GM21529 (cell line): Measurements from ENCODE around the gene PLEKHA4.
"Not testable (repeated sequence)": the region's sequence is repeated elsewhere in the genome, so short reads cannot be mapped to it uniquely, and the experiment has no call there.

Experiments used
- ATAC-seq: cut with Tn5 transposase; IDR thresholded peaks from one replicate; pipeline ENCODE4 v1.9.1; 2021; ENCODE audit not compliant: unreplicated experiment

The PLEKHA4 gene

DNA sequence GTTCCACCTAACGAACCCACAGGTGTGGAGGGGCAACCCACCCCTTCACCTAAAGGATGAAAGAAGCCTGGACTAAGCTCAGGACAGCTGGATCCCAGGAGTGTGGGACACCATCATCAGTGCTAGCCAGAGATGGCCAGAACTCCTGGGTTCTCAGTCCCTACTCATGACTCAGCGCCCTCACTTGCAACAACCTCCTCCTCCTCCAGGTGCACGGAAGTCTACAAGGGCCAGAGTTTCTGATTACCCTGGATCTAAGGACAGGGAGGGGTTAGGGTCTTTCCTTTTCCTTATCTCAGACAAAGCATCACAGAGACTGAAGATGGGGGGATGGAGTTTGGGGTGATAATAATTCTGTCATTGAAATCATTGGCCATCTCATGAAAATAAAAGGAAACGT is 22.1 kb upstream of the PLEKHA4 start:
- no peak for ATAC-seq

DNA sequence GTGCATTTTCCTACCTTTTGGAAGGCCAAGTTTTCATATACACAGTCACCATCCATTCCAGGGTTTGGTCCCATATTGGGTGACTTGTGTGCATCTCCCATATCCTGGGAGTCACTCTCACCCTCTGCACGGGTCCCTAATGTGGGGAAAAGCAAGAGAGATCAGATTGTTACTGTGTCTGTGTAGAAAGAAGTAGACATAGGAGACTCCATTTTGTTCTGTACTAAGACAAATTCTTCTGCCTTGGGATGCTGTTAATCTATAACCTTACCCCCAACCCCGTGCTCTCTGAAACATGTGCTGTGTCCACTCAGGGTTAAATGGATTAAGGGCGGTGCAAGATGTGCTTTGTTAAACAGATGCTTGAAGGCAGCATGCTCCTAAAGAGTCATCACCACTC is 21.1 kb upstream of the PLEKHA4 start:
- not testable (repeated sequence) for ATAC-seq

DNA sequence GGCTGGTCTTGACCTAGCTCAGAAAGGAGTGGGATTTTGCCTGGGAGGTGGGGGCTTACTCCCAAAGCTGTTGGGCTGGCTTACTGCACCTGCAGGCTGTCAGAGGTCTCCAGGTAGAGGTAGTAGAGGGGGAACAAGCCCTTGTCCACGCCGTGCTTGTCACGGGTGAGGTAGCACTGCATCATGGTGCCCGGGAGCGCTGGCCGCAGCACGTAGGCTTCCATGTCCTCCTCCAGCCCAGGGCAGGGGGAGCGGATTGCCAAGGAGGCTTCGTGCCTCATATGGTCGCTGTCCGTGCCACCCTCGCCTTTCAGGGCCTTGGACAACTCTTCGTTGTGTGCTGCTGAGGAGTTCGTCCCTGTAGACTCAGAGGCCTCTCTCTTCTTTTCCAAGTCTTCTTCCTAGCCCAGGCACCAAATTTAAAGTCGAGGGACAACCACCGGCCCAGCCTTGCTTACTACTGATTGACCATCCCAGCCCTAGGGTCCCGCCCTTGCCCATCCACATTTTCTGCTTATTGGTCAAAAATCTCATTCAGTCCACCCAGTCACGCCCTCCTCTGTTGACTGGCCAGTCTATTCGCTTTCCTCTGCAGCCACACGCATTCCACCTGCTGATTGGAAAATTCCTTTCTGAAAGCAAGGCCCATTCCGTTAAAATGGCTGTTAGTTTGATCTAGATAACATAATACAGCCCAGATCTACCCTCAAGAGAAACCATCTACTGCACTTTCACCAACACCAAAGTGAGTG is 19.6 kb upstream of the PLEKHA4 start:
- ATAC-seq = no peak

DNA sequence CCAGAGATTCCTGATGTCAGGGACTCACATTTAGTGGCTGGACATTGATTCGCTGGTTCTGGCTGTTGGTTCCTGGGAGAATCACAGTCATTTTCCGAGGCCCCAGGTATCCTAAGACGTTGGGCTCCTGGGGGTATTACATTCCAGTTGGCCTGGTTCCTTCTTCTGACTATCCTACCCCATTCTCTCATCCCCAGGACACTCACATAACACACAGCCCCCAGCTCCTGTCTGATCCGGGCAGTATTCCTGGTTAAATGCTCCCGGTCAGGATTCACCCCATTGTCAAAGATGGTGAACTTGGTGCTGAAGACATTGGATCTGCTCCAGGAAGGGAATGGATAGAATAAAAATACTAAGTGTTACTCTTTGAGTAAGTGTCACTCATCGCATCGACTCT is 15.3 kb upstream of the PLEKHA4 start:
- no peak for ATAC-seq

DNA sequence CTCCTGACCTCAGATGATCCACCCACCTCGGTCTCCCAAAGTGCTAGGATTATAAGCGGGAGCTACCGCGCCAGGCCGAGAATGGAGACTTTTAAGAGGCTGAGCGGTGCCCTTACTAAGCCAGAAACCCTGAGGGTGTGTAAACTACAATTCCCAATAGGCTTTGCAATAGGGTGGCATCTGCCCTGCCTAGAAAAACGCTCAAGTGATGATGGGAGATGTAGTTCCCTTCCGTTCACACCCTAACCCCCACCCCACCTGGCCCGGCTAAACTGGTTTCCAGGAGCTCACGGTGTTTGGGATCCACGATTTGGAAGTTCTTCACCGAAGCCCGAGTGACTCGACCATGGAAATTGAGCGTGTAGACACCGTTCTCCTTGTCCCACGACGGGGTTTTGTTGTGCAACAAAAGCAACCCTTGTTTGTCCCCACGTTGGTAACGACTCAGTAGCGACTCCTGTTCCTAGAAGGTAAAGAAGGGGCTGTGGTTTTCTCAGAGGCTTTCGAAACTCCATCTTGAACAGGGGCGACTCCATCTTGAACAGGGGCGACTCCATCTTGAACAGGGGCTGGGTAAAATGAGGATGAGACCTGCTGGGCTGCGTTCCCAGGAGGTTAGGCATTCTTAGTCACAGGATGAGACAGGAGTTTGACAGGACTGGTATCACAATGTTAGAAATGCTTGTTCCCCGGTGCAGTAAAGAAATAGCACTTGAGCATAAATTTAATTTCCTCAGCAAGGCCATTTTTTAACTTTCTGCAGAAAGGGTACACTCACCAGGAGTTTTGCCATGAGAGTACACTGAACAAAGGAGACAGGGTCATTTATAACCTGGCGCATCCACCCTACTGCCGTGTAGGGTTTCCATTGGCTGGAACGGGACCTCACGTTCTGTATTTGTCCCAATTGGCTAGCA is 13.6 kb upstream of the PLEKHA4 start:
- no peak for ATAC-seq

DNA sequence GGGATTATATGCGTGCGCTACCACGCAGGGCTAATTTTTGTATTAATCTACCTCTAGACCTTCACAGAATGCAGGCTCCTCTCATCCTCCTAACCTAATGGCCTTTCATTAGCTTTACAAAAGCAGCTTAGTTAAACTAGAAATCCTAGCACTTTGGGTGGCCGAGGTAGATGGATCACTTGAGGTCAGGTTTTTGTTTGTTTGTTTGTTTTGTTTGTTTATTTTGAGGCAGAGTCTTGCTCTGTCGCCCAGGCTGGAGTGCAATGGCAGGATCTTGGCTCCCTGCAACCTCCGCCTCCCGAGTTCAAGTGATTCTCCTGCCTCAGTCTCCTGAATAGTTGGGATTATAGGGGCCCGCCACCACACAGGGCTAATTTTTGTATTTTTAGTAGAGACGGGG is 11.3 kb upstream of the PLEKHA4 start:
- not testable (repeated sequence) for ATAC-seq

DNA sequence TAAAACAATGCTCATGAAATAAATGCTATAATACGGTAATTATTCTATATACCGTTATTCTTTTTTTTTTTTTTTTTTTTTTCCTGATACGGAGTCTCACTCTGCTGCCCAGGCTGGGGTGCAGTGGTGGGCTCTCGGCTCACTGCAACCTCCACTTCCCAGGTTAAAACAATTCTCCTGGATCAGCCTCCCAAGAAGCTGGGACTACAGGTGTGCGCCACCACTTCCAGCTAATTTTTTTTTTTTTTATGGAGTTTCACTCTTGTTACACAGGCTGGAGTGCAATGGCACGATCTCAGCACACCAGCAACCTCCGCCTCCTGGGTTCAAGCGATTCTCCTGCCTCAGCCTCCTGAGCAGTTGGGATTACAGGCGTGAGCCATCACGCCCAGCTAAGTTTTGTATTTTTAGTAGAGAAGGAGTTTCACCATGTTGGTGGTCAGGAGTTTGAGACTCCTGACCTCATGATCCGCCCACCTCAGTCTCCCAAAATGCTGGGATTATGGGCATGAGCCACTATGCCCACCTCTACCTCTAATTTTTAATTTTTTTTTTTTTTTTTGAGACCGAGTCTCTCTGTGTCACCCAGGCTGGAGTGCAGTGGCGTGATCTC is 10.7 kb upstream of the PLEKHA4 start:
- no peak for ATAC-seq

DNA sequence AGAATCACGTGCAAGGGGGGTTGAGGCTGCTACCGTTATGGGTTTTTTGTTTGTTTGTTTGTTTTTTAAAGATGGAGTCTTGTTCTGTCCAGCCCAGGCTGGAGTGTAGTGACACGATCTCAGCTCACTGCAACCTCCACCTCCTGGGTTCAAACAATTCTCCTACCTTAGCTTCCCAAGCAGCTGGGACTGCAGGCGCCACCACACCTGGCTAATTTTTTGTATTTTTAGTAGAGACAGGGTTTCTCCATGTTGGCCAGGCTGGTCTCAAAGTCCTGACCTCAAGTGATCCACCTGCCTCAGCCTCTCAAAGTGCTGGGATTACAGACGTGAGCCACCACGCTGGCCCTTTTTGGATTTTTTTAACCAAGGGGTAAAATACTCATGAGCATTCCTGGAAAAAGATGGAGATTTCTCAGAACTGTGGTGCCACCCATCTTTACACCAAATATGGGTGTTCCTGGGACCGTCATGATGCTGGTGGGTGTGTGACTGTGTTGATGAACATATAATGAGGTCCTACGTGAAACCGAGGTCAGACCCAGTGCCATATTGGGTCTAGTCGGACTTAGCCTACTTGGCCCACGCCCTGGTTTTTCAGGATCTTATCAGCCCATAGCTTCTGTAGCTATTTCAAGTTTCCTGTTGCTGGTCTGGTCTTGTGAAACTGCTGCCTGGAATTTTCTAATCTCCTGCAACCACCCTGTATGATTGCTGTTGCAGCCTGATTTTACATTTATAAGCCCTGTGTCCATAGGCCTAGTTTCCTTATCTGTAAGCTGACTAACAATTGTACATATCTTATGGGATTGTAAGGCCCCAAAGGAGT is 10.0 kb upstream of the PLEKHA4 start:
- ATAC-seq = no peak

DNA sequence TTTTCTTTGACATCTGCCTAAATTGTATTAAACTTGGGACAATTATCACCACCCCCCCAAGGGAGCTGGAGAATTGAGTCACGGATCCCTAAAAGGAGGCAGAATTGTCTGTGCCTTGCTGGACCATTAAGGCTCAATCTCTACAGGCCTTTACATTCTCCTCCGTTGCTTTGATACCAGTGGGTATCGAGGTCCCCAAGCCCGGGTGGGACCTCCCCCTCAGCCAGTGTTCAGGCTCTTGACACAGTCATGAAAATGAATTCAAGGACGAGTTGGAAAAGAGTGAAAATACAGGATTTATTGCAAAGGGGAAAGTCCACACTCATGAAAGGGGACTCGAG is 9.4 kb upstream of the PLEKHA4 start:
- ATAC-seq = no peak

DNA sequence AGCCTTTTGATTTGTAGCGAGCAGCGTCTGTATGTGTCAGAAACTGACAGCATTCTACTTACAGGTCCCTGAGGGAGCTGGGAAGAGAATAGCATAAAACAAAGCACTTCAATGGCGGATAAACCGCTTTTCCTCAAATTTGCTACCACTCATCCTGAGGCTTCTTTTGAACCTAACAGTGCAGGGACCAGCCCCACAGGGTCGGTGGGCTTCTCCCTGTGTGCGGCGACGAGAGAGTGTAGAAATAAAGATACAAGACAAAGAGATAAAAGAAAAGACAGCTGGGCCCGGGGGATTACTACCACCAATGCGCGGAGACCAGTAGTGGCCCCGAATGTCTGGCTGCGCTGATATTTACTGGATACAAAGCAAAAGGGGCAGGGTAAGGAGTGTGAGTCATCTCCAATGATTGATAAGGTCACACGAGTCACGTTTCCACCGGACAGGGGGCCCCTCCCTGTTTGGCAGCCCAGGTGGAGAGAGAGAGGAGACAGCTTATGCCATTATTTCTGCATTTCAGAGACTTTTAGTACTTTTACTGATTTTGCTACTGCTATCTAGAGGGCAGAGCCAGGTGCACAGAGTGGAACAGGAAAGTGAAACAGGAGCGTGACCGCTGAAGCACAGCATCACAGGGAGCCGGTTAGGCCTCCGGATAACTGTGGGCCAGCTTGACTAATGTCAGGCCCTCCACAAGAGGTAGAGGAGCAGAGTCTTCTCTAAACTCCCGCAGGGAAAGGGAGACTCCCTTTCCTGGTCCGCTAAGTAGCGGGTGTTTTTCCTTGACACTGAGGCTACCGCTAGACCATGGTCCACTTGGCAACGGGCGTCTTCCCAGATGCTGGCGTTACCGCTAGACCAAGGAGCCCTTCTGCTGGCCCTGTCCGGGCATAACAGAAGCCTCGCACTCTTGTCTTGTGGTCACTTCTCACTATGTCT is 7.9 kb upstream of the PLEKHA4 start:
- ATAC-seq = not testable (repeated sequence)

DNA sequence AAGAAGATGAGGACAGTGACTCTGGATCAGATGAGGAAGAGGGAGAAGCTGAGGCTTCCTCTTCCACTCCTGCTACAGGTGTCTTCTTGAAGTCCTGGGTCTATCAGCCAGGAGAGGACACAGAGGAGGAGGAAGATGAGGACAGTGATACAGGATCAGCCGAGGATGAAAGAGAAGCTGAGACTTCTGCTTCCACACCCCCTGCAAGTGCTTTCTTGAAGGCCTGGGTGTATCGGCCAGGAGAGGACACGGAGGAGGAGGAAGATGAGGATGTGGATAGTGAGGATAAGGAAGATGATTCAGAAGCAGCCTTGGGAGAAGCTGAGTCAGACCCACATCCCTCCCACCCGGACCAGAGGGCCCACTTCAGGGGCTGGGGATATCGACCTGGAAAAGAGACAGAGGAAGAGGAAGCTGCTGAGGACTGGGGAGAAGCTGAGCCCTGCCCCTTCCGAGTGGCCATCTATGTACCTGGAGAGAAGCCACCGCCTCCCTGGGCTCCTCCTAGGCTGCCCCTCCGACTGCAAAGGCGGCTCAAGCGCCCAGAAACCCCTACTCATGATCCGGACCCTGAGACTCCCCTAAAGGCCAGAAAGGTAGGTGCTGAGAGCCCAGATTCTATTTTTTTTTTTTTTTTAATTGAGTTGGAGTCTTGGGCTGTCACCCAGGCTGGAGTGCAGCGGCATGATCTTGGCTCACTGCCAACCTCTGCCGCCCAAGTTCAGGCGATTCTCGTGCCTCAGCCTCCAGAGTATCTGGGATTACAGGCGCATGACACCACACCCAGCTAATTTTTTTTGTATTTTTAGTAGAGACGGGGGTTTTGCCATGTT is 6.1 kb upstream of the PLEKHA4 start:
- no peak for ATAC-seq

DNA sequence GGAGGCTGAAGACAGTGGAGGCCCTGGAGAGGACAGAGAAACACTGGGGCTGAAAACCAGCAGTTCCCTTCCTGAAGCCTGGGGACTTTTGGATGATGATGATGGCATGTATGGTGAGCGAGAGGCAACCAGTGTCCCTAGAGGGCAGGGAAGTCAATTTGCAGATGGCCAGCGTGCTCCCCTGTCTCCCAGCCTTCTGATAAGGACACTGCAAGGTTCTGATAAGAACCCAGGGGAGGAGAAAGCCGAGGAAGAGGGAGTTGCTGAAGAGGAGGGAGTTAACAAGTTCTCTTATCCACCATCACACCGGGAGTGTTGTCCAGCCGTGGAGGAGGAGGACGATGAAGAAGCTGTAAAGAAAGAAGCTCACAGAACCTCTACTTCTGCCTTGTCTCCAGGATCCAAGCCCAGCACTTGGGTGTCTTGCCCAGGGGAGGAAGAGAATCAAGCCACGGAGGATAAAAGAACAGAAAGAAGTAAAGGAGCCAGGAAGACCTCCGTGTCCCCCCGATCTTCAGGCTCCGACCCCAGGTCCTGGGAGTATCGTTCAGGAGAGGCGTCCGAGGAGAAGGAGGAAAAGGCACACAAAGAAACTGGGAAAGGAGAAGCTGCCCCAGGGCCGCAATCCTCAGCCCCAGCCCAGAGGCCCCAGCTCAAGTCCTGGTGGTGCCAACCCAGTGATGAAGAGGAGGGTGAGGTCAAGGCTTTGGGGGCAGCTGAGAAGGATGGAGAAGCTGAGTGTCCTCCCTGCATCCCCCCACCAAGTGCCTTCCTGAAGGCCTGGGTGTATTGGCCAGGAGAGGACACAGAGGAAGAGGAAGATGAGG is 5.3 kb upstream of the PLEKHA4 start:
- ATAC-seq = no peak

DNA sequence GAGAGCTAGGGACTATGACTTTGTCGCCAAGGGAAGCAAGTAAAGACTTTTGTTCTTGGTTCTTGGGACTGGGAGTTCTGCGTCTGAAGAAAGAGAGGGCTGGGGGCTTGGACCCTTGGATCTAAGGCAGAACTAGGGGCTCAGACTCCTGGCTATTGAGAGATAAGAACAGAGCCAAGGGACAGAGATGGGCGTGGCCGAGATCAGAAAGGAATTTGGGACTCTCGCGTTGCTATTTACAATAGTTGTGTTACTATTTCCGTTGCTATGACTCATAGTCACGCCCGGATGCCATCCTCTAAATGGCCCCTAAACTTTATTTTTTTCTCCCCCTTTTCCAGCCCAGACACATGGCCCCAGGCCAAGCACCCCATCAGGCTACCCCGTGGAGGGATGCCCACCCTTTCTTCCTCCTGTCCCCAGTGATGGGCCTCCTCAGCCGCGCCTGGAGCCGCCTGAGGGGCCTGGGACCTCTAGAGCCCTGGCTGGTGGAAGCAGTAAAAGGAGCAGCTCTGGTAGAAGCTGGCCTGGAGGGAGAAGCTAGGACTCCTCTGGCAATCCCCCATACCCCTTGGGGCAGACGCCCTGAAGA is 4.6 kb upstream of the PLEKHA4 start:
- ATAC-seq = no peak

DNA sequence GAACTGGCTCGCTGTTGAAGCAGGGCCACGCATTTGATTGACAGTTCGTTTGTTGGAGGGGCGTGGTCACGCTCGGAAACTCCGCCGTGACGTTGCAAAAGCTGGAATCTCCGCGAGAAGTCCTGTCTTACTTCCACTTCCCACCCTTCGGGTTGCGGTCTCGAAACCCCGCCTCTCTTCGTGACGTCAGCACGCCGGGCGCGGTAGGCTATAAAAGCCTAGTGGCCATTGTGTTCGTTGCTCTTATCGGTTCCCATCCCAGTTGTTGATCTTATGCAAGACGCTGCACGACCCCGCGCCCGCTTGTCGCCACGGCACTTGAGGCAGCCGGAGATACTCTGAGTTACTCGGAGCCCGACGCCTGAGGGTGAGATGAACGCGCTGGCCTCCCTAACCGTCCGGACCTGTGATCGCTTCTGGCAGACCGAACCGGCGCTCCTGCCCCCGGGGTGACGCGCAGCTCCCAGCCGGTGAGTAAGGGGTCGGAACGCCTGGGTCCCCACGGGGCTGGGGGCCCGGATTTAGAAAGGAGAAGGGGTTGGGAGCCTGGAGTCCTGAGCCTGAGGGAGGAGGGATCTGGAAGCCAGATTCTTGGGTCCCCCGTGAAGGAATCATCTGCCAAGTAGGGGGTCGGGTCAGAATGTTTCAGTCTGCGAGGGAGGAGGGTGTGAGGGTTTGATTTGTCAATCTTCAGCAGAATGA is 3.9 kb upstream of the PLEKHA4 start, which contains the start of gene PPP1R15A:
Gene PPP1R15A (plus strand): TSS at position 240 of the 702 bp plus-strand sequence. CDS start 813 bp downstream, outside the sequence.
- ATAC-seq = no peak

DNA sequence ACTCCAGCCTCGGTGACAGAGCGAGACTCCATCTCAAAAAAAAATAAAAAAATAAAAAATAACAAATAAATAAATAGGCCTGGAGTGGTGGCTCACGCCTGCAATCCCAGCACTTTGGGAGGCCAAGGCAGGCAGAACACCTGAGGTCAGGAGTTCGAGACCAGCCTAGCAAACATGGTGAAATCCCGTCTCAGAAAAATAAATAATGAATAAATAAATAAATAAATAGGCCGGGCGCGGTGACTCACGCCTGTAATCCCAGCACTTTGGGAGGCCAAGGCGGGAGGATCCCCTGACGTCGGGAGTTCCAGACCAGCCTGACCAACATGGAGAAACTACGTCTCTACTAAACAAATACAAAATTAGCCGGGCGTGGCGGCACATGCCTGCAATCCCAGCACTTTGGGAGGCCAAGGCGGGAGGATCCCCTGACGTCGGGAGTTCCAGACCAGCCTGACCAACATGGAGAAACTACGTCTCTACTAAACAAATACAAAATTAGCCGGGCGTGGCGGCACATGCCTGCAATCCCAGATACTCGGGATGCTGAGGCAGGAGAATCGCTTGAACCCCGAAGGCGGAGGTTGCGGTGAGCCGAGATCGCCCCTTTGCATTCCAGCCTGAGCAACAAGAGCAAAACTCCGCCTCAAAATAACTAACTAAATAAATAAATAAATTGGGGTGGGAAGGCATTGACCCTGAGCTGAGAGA is 3.2 kb upstream of the PLEKHA4 start:
- ATAC-seq = not testable (repeated sequence)

DNA sequence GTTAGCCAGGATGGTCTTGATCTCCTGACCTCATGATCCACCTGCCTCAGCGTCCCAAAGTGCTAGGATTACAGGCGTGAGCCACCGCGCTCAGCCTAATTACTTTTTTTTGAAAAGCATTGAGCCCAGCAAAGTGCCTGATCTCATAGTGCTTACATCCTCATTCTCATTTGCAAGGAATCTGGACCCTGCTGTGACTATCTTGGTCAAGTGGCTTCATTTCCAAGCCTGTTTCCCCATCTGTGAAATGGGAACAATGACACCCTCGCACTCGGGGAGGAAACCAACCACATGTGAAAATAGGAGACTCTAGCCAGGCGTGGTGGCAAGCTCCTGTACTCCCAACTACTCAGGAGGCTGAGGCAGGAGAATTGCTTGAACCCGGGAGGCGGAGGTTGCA is 1.6 kb upstream of the PLEKHA4 start:
- no peak for ATAC-seq
